Measurements from ENCODE around the gene GJA3.

GJA3 gene

DNA sequence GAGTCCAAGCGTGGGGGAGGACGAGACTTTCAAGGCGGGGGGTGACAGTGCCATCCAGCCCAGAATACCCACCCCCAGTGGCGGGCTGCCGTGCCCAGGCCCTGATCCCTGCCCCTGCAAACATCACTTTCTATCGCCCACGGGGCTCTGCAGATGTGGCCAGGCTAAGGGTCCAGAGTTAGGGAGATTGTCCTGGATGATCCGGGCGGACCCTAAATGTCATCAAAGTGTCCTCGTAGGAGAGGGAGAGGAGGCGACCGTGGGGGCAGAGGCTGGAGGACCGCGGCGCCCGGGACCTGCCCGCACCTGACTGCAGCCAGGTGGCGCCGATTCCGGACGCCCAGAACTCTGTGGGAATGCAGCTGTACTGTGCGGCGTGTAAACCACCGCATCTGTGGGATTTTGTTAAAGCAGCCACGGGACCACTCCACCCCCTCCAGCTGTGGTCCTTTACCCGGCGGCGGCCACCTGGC lies 32.4 kb downstream of the GJA3 start:
- DNase-seq (ENCODE audit: low read depth in 2 of 2) = no peak

DNA sequence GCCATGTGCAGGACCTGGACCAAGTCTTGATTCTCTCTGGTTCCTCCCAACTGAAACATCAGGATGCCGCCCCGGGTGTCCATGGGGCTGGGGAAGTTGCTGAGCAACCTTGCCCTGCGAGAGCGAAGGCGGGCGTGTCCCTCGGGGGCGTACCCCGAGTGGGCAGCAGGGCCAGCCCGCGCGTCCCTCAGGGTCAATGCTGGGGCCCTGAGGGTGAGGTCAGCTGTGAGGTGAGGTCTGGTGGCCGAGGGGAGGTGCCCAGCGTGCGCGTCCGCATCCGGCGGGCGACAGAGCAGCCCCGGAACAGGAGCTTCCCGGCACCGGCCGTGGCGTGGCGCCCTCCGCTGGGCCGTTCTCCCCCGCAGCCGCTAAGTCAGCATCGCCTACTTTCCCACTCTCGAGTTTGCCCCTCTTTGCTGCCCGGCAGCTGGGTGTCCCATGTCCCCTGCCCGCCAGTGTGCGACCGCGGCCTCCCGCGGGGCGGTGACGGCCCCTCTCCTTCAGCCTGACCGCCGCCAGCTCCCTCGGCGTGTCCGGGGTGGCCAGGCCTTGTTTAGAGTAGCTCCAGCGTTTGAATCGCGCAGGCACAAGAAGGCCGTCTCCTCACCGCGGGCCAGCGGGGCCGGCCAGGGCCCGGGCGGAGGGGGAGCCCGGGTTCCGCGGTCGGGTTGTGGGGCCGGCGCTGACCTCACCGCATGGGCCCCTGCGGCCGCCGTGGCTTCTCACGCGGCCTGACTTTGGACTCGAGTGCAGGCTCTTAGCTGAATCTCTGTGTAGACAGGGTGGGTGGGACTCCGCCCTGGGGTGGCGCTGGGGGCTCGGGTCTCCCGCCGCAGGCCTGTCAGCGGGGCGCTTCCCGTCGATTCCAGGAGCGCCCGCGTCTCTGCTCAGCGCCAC lies 33.0 kb downstream of the GJA3 start:
- peak in 1 of 2 donors; percentile 16 for DNase-seq (ENCODE audit: low read depth in 2 of 2)

DNA sequence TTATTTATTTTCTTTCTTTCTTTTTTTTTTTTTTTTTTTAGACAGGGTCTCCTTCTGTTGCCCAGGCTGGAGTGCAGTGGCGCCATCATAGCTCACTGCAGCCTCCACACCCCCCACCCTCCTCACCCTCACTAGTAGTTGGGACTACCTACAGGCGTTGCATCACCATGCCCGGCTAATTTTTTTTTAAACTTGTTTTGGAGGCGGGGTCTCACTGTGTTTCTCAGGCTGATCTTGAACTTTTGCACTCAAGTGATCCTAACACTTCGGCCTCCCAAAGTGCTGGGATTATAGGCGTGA lies 33.6 kb downstream of the GJA3 start:
- no peak for DNase-seq (ENCODE audit: low read depth in 2 of 2)

DNA sequence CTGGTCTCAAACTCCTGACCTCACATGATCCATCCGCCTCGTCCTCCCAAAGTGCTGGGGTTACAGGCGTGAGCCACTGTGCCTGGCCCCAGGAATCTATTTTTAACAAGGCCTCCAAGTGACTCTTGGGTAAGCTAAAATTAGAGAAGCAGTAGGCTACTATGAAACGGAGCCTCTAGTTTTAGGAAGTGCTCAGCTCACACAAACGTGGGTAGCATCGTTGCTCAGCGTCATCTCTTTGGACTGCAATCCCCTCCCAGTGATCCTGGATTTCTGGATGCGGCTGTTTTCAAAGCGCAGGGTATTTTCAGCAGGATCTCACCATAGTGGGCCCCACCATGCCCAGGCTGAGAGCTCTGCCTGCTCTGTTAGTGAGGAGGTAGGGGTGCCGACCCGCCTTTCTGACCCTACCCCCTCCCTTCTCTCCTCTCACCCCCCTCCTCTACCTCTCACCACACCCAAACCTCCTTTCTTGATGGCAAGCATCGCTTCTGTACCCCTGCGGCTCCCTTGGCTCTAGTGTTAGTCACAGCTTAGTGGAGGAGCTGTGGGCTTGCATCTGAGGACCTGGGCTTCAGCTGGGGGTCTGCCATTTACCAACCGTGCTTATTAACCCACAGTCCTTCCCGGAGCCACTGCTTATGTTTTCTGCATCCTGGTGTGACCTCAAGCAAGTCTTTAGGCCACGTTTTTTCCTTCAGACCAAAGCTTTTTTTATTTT lies 34.2 kb downstream of the GJA3 start:
- DNase-seq (ENCODE audit: low read depth in 2 of 2) = no peak

DNA sequence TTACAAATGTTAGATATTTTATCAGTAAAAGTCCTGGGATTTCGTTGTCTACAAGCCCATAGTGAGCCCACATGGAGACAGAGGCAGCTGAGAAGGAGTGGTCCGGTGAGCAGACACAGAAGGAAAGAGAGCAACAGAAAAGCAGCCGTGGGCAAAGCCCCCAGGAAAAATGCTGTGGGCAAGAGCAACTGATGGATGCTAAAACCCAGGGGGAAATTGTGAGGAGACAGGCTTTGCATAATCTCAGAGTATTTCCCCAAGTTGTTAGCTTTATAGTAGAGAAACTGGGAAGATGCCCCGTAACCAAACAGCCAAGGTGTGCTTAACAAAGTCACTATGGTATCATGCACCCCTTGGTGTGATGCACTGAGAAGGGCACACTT lies 35.1 kb downstream of the GJA3 start:
- DNase-seq (ENCODE audit: low read depth in 2 of 2) = no peak

DNA sequence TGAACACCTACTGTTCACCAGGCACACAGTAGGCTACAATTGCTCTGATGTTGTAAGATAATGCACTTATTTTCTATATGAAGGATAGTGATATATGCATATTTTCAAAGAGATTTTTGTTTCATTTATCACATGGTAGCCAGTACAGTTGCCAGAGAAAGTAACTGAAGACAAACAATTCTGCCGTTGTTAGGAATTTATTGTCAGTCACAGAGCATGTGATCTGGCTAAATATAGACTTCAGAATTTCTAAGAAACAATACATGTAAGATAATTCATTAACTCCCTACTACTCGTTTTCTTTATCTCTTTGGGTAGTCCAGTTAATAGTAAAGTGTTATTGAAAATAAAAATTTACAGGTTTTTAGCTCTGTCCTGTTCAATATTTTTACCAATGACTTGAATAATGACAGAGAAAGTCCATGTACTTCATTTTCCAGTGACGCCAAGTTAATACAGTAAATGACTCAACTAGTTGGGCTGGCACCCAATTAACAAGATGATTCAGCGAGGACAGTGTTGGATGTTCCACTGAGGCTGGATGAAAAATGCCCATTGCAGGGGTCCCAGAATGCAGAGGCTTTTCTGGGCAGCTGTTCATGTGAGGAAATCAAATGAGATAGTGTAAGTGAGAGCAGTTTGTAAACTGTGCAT lies 35.6 kb downstream of the GJA3 start:
- DNase-seq (ENCODE audit: low read depth in 2 of 2) = no peak

DNA sequence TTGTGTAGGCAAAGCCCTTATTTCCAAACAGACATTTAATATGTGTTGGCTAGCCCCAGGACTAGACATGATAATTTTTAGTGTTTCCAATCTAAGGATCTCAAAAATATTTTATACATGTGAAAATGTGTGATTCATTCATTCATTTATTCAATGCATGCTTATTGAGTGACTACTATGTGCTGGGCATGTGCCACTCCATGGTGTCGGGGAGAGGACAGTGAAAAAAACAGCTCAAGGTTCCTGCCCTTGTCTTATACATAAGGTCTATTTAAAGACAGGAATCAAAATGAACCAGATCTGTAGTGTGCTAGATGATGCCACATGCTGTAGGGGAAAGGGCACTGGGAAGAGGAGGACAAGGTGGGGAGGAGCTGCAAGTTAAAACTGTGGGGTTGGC lies 36.5 kb downstream of the GJA3 start:
- no peak for DNase-seq (ENCODE audit: low read depth in 2 of 2)

DNA sequence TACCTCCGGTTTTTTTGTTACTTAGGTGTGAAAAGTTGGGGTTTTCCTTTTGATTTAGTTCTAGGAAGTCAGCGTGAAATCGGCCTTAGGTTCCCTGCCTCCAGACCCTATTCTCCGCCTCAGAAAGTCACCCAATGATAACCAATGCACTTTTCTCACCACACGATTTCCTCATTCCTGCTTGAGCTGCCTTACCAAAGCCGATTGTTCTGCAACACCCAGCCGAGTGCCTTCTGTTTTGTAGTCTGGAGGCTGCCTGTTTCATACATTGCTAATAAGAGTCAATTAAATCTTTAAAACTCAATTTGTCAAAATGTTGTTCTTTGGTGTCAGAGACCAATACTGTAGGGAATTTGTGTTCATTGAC lies 39.7 kb downstream of the GJA3 start:
- no peak for DNase-seq (ENCODE audit: low read depth in 2 of 2)

DNA sequence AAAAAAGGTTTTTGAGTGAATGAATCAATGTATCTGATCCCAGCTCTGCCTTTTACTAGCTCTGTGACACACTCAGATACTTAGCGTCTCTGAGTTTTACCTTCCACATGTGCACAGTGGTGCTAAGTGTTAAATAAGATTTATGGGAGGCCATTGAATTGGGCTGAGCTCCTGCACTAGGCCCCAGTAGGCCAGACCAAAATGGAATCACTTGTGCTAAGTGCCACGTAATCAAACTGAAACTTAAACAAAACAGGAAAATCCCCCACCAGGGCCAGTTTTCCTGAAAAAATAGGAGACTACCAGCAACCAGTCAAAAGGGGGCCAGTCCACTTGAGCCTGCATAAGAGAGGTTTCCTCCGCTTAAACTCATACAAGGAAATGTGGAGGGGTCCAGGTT lies 40.9 kb downstream of the GJA3 start:
- no peak for DNase-seq (ENCODE audit: low read depth in 2 of 2)

DNA sequence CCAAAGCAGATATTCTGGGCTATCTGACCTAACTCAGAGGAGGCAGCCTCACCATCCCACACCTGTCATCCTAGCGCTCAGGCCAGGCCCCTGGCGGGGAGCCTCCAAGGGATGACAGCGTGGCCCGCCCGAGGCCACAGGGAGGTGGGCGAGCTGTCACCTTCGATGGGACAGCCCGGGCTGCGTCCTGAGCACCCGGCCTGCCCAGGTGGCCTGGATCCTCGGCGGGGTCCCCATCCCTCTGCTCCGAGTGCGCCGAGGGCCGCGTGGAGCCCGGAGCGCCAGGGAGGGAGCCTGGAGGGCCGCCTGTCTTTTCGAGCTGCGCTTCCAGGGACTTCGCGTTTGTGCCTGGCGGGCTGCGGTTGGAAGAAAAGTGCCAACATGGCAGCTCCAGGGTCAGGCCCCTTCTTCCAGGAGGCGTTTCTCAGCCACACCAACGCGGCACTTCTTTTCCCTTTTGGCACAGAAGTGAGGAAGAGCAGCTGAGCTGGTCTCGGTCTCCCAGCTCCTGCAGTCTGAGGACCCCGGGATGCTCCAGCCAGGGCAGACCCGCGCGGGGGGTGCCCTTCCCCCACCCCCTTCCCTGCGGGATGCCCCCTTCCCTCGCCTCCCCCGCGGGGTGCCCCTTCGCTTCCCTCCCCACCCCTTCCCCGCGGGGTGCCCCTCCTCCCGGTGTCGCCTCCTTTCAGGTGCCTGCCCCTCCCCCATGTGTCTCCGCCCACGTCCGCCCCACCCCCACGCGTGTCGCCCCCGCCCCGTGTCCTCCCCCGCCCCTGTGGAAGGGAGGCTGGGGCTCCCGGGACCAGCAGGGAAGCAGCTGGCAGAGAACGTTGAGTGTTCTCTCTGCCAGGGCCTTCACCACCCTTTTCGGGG lies 42.3 kb downstream of the GJA3 start:
- DNase-seq (ENCODE audit: low read depth in 2 of 2) = peak; percentile 38

DNA sequence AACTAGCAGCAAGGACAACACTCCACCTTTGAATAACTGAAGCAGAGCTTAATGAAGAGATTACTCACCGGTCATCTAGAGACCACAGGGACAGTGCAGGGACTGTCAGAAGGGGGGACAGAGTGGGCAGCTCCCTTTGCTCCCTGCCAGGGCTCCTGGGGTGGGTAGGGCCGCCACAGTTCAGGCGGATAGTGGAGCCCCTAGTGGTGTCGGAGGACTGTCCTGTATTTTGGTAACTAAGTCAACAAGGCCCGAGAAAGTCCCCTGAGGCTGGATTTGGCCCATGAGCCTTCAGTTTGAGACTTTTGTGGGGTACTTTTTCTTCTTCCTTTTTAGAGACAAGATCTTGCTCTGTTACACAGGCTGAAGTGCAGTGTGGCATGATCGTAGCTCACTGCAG lies 44.6 kb downstream of the GJA3 start:
- no peak for DNase-seq (ENCODE audit: low read depth in 2 of 2)

DNA sequence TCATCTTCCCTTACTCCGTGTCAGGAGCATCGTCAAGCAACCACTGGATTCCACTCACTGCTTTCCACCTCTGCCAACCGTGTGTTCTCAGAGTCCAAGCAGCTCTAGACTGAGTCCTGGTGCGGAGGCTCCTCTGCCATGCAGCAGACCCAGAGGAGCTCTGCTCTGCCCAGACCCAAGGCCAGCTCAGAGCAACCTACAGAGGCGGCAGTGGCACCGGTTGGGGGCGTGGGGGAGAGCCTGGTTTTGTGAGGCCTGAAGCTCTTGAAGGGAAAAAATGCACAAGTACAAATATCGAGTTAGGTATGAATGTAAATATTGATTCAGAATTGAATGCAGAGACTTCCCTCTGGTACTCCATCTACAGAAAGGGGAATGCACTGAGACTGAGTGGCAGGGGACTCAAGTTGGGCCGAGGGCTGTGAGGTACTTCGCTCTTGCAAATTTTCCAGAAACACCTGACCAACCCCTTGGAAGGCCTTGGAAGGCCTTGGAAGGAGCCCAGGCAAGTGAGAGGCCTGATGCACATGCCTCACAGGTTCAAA lies 46.7 kb downstream of the GJA3 start:
- DNase-seq (ENCODE audit: low read depth in 2 of 2) = no peak

DNA sequence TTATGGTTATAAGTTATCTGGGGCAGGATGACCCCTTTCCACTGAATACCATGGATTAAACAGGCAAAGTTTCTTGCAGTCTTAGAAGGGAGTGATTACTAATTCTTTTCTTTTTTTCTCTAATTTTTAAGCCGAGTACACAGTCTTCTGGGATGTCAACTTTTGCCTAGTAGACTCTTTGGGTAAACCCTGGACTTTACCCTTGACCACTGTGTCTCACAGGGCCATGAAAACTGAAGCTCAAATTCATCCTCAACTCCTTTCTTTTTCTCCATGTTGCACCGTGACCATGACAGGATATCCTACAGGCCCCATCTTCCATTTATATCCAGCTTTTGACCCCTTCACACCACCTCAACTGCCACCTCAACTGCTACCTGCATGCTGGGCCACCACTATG lies 51.8 kb downstream of the GJA3 start:
- no peak for DNase-seq (ENCODE audit: low read depth in 2 of 2)

DNA sequence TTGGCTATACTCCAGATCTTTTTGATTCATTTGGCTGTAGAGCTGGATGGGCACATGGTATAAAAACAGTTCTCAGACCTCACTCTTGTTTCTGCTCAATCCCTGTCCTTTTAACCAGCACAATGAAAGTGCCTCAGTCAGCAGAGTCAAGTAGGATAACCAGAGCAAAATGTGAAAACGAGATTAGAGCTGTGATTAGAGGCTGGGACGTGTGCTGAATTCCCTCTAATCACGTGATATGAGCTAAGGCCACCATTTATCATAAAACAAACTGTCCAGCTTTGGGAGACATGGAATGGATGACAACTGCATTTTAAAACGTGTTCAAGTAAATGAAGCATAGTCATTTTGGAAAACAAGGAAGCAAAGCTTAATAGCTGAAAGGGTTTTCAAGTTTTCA lies 54.1 kb downstream of the GJA3 start:
- DNase-seq (ENCODE audit: low read depth in 2 of 2) = no peak

DNA sequence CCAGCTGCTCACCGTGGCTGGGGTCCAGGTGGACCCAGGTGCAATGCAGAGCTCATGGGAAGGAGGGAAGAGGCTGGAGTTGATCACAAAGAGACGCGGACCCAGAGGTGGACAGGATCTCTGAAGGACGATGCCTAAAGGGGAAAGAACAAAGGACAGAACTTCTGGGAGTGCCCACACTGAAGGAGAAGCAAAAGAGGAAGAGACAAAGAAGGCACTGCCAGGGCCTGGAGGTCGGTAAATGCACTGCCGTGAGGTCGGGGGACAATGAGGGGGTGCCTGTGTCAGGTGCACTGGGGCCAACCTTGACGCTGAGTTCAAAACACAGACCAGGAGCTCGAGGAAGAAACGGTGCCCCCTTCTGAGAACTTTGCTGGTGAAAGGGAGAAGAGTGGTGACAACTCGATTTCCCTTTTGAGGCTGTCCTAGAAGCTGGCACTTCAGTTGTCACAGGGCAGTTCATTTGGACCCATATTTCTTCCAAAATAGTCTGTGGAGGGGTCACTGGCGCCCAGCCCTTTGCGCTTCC lies 55.6 kb downstream of the GJA3 start:
- DNase-seq (ENCODE audit: low read depth in 2 of 2) = no peak

DNA sequence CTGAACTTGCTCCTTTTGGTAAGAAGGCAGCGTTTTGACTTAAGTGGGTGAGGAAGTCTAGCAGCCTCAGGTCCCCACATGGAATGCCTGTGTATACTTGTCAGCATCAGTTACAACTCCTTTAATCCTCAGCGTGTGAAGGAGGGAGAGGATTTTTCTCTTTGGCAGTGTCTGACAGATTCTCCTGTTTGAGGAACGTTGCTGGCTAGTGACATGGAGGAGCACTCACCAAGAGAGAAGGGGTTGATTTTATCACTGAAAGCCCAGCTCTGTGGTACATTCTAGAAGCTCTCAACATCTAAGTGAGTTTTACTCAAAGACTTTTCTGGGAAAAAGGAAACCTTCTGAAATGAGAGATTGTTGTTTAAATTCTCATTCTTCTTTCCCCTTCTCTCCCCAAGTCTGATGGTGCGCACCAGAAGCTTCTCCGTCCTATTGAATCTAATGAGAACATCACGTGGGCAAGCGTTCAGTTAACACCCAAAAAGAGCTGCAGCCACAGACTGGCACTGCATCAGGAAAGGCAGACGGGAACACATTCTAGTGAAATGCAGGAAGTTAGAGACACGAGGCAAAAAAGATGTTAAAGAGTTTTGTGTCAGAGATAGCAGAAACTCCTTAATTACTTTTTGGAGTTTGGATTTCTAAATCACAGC lies 58.2 kb downstream of the GJA3 start:
- no peak for DNase-seq (ENCODE audit: low read depth in 2 of 2)

DNA sequence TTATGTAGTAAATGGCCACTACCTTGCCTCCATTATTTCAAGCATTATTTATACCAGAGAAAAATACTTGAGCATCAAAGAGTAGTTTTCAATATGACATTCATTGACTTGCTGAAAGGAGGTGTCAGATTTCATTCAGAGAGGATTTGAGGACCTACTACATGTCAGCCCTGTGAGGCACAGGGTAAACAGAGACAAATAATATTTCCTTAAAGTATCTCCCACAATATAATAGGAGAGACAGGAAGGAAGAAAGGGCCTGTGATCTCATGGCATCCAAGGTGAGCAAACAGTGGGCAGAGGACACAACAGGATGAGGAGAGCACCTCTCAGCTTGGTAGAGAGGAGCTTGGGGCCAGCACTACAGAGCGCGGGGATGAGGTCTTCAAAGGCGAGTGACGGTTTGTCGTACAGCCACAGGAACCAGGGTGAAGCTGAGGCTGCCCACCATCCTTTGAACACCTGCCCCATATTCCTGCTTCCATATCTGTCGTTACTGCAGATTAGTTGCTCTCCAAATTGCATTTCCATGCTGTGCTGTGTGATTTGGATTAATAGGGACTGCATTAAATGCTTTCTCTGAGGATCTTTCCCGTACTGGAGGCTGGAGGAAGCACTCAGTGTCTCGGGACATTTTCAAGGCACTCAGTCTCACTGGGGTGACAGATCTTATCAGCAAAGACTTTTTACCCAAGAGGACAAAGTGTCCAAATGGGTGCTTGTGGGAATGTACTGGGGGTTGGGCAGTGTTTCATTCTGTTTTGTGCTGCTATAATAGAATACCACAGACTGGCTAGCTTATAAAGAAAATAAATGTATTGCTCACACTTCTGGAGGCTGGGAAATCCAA lies 59.2 kb downstream of the GJA3 start:
- DNase-seq (ENCODE audit: low read depth in 2 of 2) = no peak

DNA sequence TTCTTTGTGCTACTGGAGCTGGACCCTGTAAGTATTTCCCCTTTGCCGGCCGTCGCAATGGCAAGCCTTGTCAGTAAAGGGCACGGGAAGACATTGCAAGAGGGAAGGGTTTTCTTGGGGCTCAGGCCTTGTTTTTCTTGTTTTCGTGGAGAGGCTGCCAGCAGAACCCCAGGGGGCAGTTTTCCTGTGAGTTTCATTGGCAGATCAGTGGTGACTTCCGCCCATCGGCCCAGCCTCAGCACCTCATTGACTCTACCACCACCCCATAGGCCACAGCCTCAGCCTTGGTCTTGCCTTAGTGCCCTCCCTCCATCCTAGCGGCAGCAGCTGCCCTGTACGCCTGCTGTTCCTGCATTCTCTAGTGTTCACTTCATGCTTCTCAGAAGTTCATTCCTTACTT lies 61.5 kb downstream of the GJA3 start:
- DNase-seq (ENCODE audit: low read depth in 2 of 2) = no peak

DNA sequence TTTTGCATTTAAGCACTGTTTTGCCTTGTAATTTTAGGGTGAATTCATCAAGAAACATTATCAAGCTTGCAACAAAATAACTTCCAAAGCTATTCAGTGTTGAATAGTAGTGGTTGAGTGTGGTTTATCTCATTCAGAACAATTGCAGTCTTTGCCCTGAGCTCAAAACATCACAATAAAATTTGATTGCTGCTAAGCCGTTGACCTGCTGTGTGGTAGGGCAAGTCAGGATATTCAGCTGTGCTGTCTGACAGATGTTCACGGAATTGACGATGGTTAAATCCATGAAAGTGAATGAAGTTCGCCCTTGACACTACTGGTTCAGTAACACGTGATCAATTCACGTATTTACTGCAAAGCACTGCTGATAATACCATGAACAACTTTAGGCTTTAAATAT lies 66.9 kb downstream of the GJA3 start:
- no peak for DNase-seq (ENCODE audit: low read depth in 2 of 2)

DNA sequence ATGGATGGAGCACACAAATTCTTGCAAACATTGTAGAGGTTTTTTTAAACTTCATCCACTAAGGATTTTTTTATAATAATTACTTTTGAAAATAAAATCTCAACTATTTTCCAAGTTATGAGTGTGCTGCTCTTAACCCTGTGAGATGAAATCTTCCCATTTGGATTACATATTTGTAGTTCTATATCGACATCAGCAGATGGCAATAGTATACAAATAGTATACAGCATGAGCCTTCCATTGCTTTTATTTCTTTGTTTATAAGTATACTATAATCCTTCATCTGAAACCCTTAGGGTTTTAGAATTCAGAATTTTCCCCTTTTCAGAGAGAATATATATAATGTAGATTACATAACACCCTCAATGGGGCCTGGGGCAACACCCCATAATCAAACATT lies 70.5 kb downstream of the GJA3 start:
- DNase-seq (ENCODE audit: low read depth in 2 of 2) = no peak
